Immature natural killer cell (primary cell): ENCODE results near the gene NDST1. TPM values are rescaled to one million over a fixed set of nuclear protein-coding genes. Genes with fewer than 3 reads are reported as not detected.

ENCODE experiments used
- DNase-seq, 3 donors: peaks; one replicate each; pipeline ENCODE4 v3.0.0; 2022; ENCODE audit warnings: mixed read lengths in 1 of 3
- H3K27ac Mint-ChIP-seq, 6 donors: one replicate each; pipeline ENCODE4 v1.8.0; 2020; ENCODE audit warnings: mixed read lengths in 6 of 6, mild to moderate bottlenecking in 5 of 6, inconsistent platforms in 4 of 6, moderate library complexity in 3 of 6
- H3K27me3 Mint-ChIP-seq, 3 donors: one replicate each; pipeline ENCODE4 v1.8.0; 2020 to 2021; ENCODE audit warnings: low read depth in 3 of 3, mild to moderate bottlenecking in 3 of 3, mixed read lengths in 3 of 3, moderate library complexity in 3 of 3, inconsistent platforms in 1 of 3
- H3K36me3 Mint-ChIP-seq, 3 donors: one replicate each; pipeline ENCODE4 v1.8.0; 2020; ENCODE audit warnings: mixed read lengths in 3 of 3, inconsistent platforms in 2 of 3, mild to moderate bottlenecking in 2 of 3
- H3K4me1 Mint-ChIP-seq, 2 donors: one replicate each; pipeline ENCODE4 v1.8.0; 2020; ENCODE audit warnings: inconsistent platforms in 2 of 2, mild to moderate bottlenecking in 2 of 2, mixed read lengths in 2 of 2, moderate library complexity in 1 of 2
- H3K4me3 Mint-ChIP-seq, 5 donors: one replicate each; pipeline ENCODE4 v1.8.0; 2020; ENCODE audit warnings: mild to moderate bottlenecking in 5 of 5, mixed read lengths in 5 of 5, inconsistent platforms in 3 of 5, moderate library complexity in 3 of 5
- H3K9me3 Mint-ChIP-seq, 6 donors: one replicate each; pipeline ENCODE4 v1.8.0; 2020; ENCODE audit warnings: mild to moderate bottlenecking in 6 of 6, mixed read lengths in 6 of 6, inconsistent platforms in 4 of 6, moderate library complexity in 3 of 6
- polyA plus RNA-seq, 3 donors: library from polyadenylated mRNA; unstranded; fragments of 300-500 nt; fragmentation: Illumina TruSeq; gene quantifications; one replicate each; pipeline ENCODE4 v1.2.3, GENCODE V29; 2021

NDST1 gene
- polyA plus RNA-seq, 3 donors from 2014 or later, result 1.2 to 3.2 (median 1.4) TPM

DNA sequence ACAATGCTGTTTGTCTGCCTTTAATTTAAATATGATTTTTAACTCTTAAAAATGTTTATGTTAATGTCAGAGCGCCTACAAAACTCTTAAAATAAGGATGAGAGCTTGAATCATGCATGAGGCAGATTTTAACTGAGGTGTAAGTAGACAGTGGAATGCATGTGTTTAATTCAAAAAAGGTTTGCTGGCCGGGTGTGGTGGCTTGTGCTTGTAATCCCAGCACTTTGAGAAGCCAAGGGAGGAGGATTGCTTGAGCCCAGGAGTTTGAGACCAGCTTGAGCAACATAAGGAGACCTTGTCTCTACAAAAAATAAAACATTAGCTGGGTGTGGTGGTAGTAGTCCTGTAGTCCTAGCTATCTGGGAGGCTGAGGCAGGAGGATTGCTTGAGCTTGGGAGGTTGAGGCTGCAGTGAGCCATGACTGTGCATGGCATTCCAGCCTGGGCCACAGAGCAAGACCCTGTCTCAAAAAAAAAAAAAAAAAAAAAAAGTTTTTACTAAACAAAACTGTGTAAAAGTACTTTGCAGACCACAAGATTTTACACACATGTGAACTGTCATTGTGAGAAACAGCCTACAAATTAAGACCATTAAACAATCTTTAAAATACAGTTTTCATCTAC lies 21.1 kb downstream of the NDST1 start:
- DNase-seq, result no peak
- Mint-ChIP-seq H3K36me3 (no peaks in the 10 kb centered on the region), H3K4me3 (no peak overlapping the region), H3K27ac (no peak overlapping the region), H3K4me1 (peaks cover 9 to 12% of the 10 kb centered on the region in 2 donors), H3K27me3 (peaks cover 0 to 2% (median 1%) of the 10 kb centered on the region in 3 donors), H3K9me3 (no peaks in the 10 kb centered on the region)

DNA sequence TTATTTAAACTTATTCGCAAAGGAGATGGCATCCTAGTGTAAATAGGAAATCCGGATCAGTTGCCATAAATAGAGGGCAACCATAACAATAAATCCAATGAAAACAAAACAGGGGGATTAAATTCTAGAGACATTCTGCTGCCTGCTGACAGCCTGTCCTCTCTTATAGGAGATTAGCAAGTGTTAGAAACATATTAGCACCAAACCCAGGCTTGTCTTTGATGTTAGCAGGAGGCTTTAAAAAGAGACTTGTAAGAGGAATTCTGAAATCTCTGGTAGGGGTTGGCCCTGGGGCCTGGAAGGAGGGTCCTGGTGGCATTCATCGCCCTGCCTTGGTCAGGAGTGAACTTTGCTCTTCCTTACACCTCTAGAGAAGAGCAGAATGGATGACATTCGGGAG lies 21.6 kb downstream of the NDST1 start:
- Mint-ChIP-seq H3K27me3 (peaks cover 0 to 2% (median 1%) of the 10 kb centered on the region in 3 donors), H3K27ac (peak overlapping the region in 1 of 6 donors; percentile 23), H3K36me3 (no peaks in the 10 kb centered on the region), H3K4me3 (no peak overlapping the region), H3K9me3 (no peaks in the 10 kb centered on the region), H3K4me1 (peaks cover 9 to 12% of the 10 kb centered on the region in 2 donors)
- DNase-seq, result no peak

DNA sequence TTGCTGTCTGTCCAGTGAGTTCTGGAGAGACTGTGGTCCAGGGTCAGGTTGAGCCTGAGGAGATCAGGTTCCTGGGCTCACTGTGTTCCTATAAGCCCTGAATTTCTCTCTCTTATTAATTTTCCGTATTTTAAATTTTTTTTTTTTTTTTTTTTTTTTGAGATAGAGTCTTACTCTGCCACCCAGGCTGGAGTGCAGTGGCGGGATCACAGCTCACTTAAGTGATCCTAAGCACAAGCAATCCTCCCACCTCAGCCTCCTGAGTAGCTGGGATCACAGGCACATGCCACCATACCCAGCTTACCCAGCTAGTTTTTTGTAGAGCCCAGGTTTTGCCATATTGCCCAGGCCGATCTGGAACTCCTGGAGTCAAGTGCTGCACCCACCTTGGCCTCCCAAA lies 22.5 kb downstream of the NDST1 start:
- H3K36me3 Mint-ChIP-seq, result no peaks in the 10 kb centered on the region
- peaks cover 9 to 12% of the 10 kb centered on the region in 2 donors for H3K4me1 Mint-ChIP-seq
- no peaks in the 10 kb centered on the region for H3K9me3 Mint-ChIP-seq
- H3K4me3 Mint-ChIP-seq, result no peak overlapping the region
- H3K27ac Mint-ChIP-seq, result no peak overlapping the region
- H3K27me3 Mint-ChIP-seq, result peaks cover 0 to 2% (median 1%) of the 10 kb centered on the region in 3 donors
- no peak for DNase-seq

DNA sequence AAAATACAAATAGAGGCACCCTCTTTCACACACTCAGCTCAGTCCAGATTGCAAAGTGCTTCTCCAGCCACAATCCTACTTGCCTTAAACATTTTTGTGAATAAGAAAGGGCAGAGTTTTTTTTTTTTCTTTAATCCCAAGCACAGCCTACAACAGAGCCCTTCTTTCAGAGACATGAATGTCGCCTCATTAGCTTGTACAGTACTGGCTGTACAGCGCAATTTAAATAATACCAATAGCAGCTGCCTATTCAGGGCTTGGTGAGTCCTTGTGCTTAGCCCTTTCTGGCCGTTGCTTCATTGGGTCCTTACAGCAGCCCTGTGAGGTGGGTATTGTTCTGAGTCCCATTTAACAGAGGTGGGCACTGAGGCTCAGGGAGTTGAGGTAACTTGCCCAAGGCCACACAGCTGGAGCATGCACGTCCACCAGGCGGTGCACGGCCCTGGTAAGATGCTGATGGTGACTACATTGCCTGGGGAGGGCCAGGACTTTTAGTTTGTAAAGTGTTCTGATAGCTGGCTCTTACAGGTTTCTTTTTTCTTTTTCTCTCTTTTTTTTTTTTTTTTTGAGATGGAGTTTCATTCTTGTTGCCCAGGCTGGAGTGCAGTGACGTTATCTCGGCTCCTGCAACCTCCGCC lies 23.1 kb downstream of the NDST1 start:
- peaks cover 0 to 1% (median 0%) of the 10 kb centered on the region in 3 donors for H3K27me3 Mint-ChIP-seq
- DNase-seq, result no peak
- no peaks in the 10 kb centered on the region for H3K9me3 Mint-ChIP-seq
- no peak overlapping the region for H3K4me3 Mint-ChIP-seq
- no peak overlapping the region for H3K27ac Mint-ChIP-seq
- peaks cover 9 to 12% of the 10 kb centered on the region in 2 donors for H3K4me1 Mint-ChIP-seq
- H3K36me3 Mint-ChIP-seq, result no peaks in the 10 kb centered on the region

DNA sequence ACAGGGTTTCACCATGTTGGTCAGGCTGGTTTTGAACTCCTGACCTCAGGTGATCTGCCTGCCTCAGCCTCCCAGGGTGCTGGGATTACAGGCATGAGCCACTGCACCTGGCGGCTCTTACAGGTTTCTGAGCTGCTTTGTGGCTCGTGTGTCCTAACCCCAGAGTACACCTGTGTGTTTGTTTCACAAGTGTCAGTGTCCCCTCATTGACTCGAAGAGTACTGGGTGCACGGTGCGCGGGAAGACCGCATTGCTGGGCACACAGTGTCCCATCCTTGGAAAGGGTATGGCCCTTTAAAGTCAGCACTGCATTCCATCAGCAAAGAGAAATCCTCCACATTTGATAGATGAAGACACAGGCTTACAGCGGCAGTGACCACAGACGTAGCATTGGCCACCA lies 23.8 kb downstream of the NDST1 start:
- no peak overlapping the region for H3K4me3 Mint-ChIP-seq
- DNase-seq, result no peak
- H3K27me3 Mint-ChIP-seq, result peaks cover 0 to 1% (median 0%) of the 10 kb centered on the region in 3 donors
- H3K9me3 Mint-ChIP-seq, result no peaks in the 10 kb centered on the region
- H3K36me3 Mint-ChIP-seq, result no peaks in the 10 kb centered on the region
- H3K4me1 Mint-ChIP-seq, result peaks cover 9% of the 10 kb centered on the region in 2 donors
- H3K27ac Mint-ChIP-seq, result no peak overlapping the region

- Mint-ChIP-seq H3K9me3 (no peaks in the 10 kb centered on the region), H3K4me3 (no peak overlapping the region), H3K36me3 (no peaks in the 10 kb centered on the region), H3K4me1 (peaks cover 4 to 5% of the 10 kb centered on the region in 2 donors), H3K27ac (no peak overlapping the region), H3K27me3 (peaks cover 0 to 1% (median 0%) of the 10 kb centered on the region in 3 donors)
- DNase-seq, result no peak
These were observed 24.2 kb downstream of the NDST1 start for GRCh38 chr5:150532151-150532550.

GRCh38 chr5:150532996-150533395 lies 25.1 kb downstream of the NDST1 start:
- H3K27me3 Mint-ChIP-seq, result peaks cover 0 to 1% (median 0%) of the 10 kb centered on the region in 3 donors
- DNase-seq, result no peak
- H3K27ac Mint-ChIP-seq, result no peak overlapping the region
- H3K4me1 Mint-ChIP-seq, result no peaks in the 10 kb centered on the region
- no peaks in the 10 kb centered on the region for H3K9me3 Mint-ChIP-seq
- no peak overlapping the region for H3K4me3 Mint-ChIP-seq
- no peaks in the 10 kb centered on the region for H3K36me3 Mint-ChIP-seq

DNA sequence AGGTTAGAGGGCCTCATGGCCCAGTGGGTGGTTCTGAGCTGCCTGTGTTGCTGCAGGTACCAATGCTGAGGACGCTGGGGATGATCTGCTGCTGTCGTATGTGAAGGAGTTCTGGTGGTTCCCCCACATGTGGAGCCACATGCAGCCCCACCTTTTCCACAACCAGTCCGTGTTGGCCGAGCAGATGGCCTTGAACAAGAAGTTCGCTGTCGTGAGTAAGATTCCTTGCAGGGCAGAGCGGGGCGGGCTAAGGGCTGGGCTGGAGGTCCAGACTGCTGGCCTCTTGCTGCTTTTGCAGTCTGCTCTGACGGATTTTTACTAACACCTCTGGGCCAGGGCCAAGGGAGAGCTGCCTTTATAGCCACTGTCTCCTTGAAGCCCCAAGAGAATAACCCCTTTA lies 26.9 kb downstream of the NDST1 start:
- no peak overlapping the region for H3K4me3 Mint-ChIP-seq
- H3K27ac Mint-ChIP-seq, result no peak overlapping the region

GRCh38 chr5:150535611-150536010 lies 27.7 kb downstream of the NDST1 start:
- Mint-ChIP-seq H3K9me3 (no peaks in the 10 kb centered on the region), H3K4me1 (no peaks in the 10 kb centered on the region), H3K36me3 (no peaks in the 10 kb centered on the region), H3K4me3 (no peak overlapping the region), H3K27me3 (peaks cover 0 to 2% (median 2%) of the 10 kb centered on the region in 3 donors), H3K27ac (no peak overlapping the region)
- DNase-seq, result no peak

More for the DNA sequence above, 26.9 kb downstream of the NDST1 start:
- no peaks in the 10 kb centered on the region for H3K9me3 Mint-ChIP-seq
- no peaks in the 10 kb centered on the region for H3K4me1 Mint-ChIP-seq
- no peaks in the 10 kb centered on the region for H3K36me3 Mint-ChIP-seq
- DNase-seq, result no peak
- H3K27me3 Mint-ChIP-seq, result peaks cover 0 to 4% (median under 1%) of the 10 kb centered on the region in 3 donors

DNA sequence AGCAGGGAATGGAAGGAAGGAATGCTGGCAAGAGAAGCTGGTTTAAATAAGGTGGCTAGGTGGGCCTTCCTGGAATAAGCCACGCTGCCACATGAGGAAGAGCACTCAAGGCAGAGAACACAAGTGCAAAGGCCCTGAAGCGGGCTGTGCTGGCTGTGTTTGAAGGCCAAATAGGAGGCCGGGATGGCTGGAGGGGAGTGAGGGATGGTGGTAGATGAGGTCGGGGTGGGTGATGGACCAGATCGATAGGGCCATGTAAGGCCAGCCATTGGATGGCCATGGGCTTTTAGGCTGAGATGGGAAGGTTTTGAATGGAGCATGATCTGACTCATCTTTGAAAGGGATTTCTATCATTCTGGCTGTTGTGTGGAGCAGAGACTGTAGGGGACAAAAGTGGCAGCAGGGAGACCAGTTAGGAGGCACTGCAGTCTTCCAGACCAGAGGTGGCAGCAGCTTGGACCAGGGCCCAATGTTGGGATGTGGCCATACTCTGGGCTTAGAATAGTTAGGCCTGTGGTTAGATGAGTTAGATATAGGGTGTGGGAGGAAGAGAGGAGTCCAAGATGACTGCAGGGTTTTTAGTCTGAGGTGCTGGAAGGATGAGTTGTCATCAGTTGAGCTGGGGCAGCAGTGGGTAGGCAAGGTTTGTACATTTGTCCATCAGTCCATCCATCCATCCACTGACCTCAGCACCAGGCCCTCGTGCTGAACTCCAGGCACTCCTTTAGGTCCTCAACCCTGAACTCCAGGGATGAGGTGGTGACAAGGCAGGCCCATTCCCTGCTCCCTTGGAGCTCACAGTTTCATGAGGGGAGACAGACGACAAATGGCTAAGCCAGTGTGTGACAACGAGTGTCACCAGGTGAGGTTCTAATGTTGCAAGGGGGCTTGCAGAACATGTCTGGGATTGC lies 30.3 kb downstream of the NDST1 start:
- no peaks in the 10 kb centered on the region for H3K9me3 Mint-ChIP-seq
- no peaks in the 10 kb centered on the region for H3K4me1 Mint-ChIP-seq
- H3K27me3 Mint-ChIP-seq, result peaks cover 0 to 2% (median 2%) of the 10 kb centered on the region in 3 donors
- no peak overlapping the region for H3K27ac Mint-ChIP-seq
- DNase-seq, result no peak
- no peaks in the 10 kb centered on the region for H3K36me3 Mint-ChIP-seq
- H3K4me3 Mint-ChIP-seq, result no peak overlapping the region

- peaks cover 0 to 2% (median 2%) of the 10 kb centered on the region in 3 donors for H3K27me3 Mint-ChIP-seq
- H3K4me3 Mint-ChIP-seq, result no peak overlapping the region
- no peaks in the 10 kb centered on the region for H3K36me3 Mint-ChIP-seq
These were observed 31.3 kb downstream of the NDST1 start for GRCh38 chr5:150539206-150539605.

DNA sequence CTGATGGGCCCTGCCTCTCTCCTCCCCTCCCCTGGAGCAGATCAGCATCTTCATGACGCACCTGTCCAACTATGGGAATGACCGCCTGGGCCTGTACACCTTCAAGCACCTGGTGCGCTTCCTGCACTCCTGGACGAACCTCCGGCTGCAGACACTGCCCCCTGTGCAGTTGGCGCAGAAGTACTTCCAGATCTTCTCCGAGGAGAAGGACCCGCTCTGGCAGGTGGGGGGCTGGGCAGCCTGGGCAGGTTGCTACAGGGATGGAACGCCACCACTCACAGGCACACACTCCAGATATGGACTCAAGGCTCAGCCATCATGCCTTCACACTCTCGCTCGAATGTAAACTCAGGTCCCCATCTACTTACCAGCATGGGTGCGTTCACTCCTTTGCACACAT lies 32.1 kb downstream of the NDST1 start:
- no peaks in the 10 kb centered on the region for H3K36me3 Mint-ChIP-seq
- H3K9me3 Mint-ChIP-seq, result no peaks in the 10 kb centered on the region
- H3K4me1 Mint-ChIP-seq, result no peaks in the 10 kb centered on the region
- H3K4me3 Mint-ChIP-seq, result no peak overlapping the region
- peaks cover 0 to 2% (median 2%) of the 10 kb centered on the region in 3 donors for H3K27me3 Mint-ChIP-seq
- no peak for DNase-seq
- no peak overlapping the region for H3K27ac Mint-ChIP-seq

More at GRCh38 chr5:150539206-150539605, 31.3 kb downstream of the NDST1 start:
- no peaks in the 10 kb centered on the region for H3K4me1 Mint-ChIP-seq
- no peak overlapping the region for H3K27ac Mint-ChIP-seq
- H3K9me3 Mint-ChIP-seq, result no peaks in the 10 kb centered on the region
- no peak for DNase-seq

GRCh38 chr5:150540615-150541396 lies 32.9 kb downstream of the NDST1 start:
- Mint-ChIP-seq H3K27ac (peak overlapping the region in 1 of 6 donors; percentile 12), H3K4me1 (no peaks in the 10 kb centered on the region), H3K27me3 (peaks cover 0 to 2% (median 2%) of the 10 kb centered on the region in 3 donors), H3K9me3 (no peaks in the 10 kb centered on the region), H3K36me3 (no peaks in the 10 kb centered on the region), H3K4me3 (no peak overlapping the region)
- no peak for DNase-seq
